ENCODE data around the gene LRSAM1.

- TF ChIP-seq RAD21 (IDR thresholded peaks at IDR 0.05; ENCODE audit: low read depth) (no peak), CEBPB (IDR thresholded peaks at IDR 0.05) (no peak), EP300 (IDR thresholded peaks at IDR 0.05; ENCODE audit: borderline replicate concordance) (no peak), MAX (IDR thresholded peaks at IDR 0.05) (no peak), ZBTB7A (IDR thresholded peaks at IDR 0.05; ENCODE audit: low read depth) (no peak), YY1 (IDR thresholded peaks at IDR 0.05; ENCODE audit: low read depth) (no peak), REST (IDR thresholded peaks at IDR 0.05; ENCODE audit: low read depth) (no peak), USF1 (IDR thresholded peaks at IDR 0.05) (no peak), NFIC (IDR thresholded peaks at IDR 0.05) (no peak), EGR1 (IDR thresholded peaks at IDR 0.05) (no peak)
Measured at GRCh38 chr9:127470662-127471061, 19.4 kb downstream of the LRSAM1 start.
